ENCODE results near the gene PAWR.
"Not testable (repeated sequence)": the region's sequence is repeated elsewhere in the genome, so short reads cannot be mapped to it uniquely, and the experiment has no call there.

Gene PAWR

GRCh38 chr12:79566452-79567174, 124.2 kb downstream of the PAWR start:
- TF ChIP-seq CTCF (IDR thresholded peaks at IDR 0.05; ENCODE audit: low read depth, low read length) = no peak
- Histone ChIP-seq H3K27me3 (peaks cover 2% of the 10 kb centered on the region; the same call in 1 of the 2 replicates), H3K4me3 (ENCODE audit: low read depth, low read length) (no peak overlapping the region), H3K9me3 (no peaks in the 10 kb centered on the region; the same call in 1 of the 2 replicates), H3K4me1 (no peaks in the 10 kb centered on the region), H3K36me3 (no peaks in the 10 kb centered on the region)
- DNase-seq = no peak

GRCh38 chr12:79564727-79565350, 125.9 kb downstream of the PAWR start:
- not testable (repeated sequence) for H3K27me3 ChIP-seq; H3K9me3 ChIP-seq; H3K36me3 ChIP-seq; H3K4me1 ChIP-seq; DNase-seq; H3K4me3 ChIP-seq (ENCODE audit: low read depth, low read length)

- Histone ChIP-seq H3K4me3 (ENCODE audit: low read depth, low read length) (no peak overlapping the region), H3K36me3 (no peaks in the 10 kb centered on the region), H3K9me3 (no peaks in the 10 kb centered on the region; the same call in 1 of the 2 replicates), H3K27me3 (peaks cover 6% of the 10 kb centered on the region), H3K4me1 (no peaks in the 10 kb centered on the region)
- TF ChIP-seq CTCF (IDR thresholded peaks at IDR 0.05; ENCODE audit: low read depth, low read length) = no peak
- no peak for DNase-seq
These were observed 127.6 kb downstream of the PAWR start for GRCh38 chr12:79563021-79563740.

- no peak for TF ChIP-seq CTCF (IDR thresholded peaks at IDR 0.05; ENCODE audit: low read depth, low read length)
- H3K4me1 ChIP-seq = no peaks in the 10 kb centered on the region
- no peak for DNase-seq
- no peaks in the 10 kb centered on the region; the same call in 1 of the 2 replicates for H3K9me3 ChIP-seq
- H3K27me3 ChIP-seq = peaks cover 6% of the 10 kb centered on the region
- no peaks in the 10 kb centered on the region for H3K36me3 ChIP-seq
- no peak overlapping the region for H3K4me3 ChIP-seq (ENCODE audit: low read depth, low read length)
These were observed 129.2 kb downstream of the PAWR start for GRCh38 chr12:79561401-79562132.

GRCh38 chr12:79560225-79560889, 130.4 kb downstream of the PAWR start:
- no peaks in the 10 kb centered on the region for H3K36me3 ChIP-seq
- DNase-seq = no peak
- H3K9me3 ChIP-seq = no peaks in the 10 kb centered on the region; the same call in 1 of the 2 replicates
- no peaks in the 10 kb centered on the region for H3K4me1 ChIP-seq
- peaks cover 6% of the 10 kb centered on the region for H3K27me3 ChIP-seq
- no peak for TF ChIP-seq CTCF (IDR thresholded peaks at IDR 0.05; ENCODE audit: low read depth, low read length)
- H3K4me3 ChIP-seq (ENCODE audit: low read depth, low read length) = no peak overlapping the region

- H3K27me3 ChIP-seq = peaks cover 6% of the 10 kb centered on the region
- H3K4me1 ChIP-seq = no peaks in the 10 kb centered on the region
- H3K36me3 ChIP-seq = no peaks in the 10 kb centered on the region
- H3K4me3 ChIP-seq (ENCODE audit: low read depth, low read length) = no peak overlapping the region
- no peak for DNase-seq
- H3K9me3 ChIP-seq = no peaks in the 10 kb centered on the region
- TF ChIP-seq CTCF (IDR thresholded peaks at IDR 0.05; ENCODE audit: low read depth, low read length) = no peak
These were observed 131.2 kb downstream of the PAWR start for GRCh38 chr12:79559591-79559990.
